Ovary (tissue), 3 donors: ENCODE data around the gene CETN1.

Source experiments
- CTCF ChIP-seq, 3 donors: fragments of 450-650 bp in 2 of 3; fragments of 200-600 bp in 1 of 3; IDR thresholded peaks; one replicate each; pipeline versions ENCODE4 v1.5.1 to v1.8.0; 2016 to 2022; ENCODE audit warnings: antibody characterized with exemption in 3 of 3, mild to moderate bottlenecking in 1 of 3
- EP300 ChIP-seq: sonication (generic); formaldehyde crosslinking; IDR thresholded peaks from one replicate; pipeline ENCODE4 v1.6.1; 2017; ENCODE audit warnings: antibody characterized with exemption
- POLR2A ChIP-seq: fragments of 450-650 bp; IDR thresholded peaks from one replicate; pipeline ENCODE4 v1.6.1; 2017; ENCODE audit warnings: antibody characterized with exemption, mild to moderate bottlenecking, moderate library complexity
- donor health status: DM: no; HTN: no; CAD: no.

- TF ChIP-seq CTCF (IDR thresholded peaks at IDR 0.05) (no peak), POLR2A (no peak), EP300 (no peak)
These were observed 6.8 kb upstream of the CETN1 start for GRCh38 chr18:573385-573784.
